BJ (cell line): Measurements from ENCODE around the gene ABCD3. TPM values are rescaled to one million over a fixed set of nuclear protein-coding genes. Genes with fewer than 3 reads are reported as not detected.
A peak's percentile ranks its signal among the peaks of the same experiment; 100 is the strongest.

Experiments used
- CTCF ChIA-PET: fragments of 350-600 bp; formaldehyde crosslinking; extraction: SDS; loops from one replicate; lab custom pipeline; 2021; ENCODE audit warnings: antibody characterized with exemption, inconsistent platforms; lab: Yijun Ruan, JAX
- POLR2A ChIA-PET: fragments of 300-600 bp; sonication (Branson Sonifier 250); formaldehyde crosslinking; extraction: SDS; loops from one replicate; lab custom pipeline; 2021; ENCODE audit warnings: antibody characterized with exemption; lab: Charles Lee
- DNase-seq: peaks from one replicate; pipeline ENCODE4 v3.0.0-alpha.2; 2011; ENCODE audit warnings: low read depth
- H3K27me3 ChIP-seq: 2 replicates; pipeline ENCODE4 v1.6.0; 2011; ENCODE audit warnings: low read length; ENCODE audit not compliant: control insufficient read depth, insufficient read depth
- H3K36me3 ChIP-seq: 2 replicates; pipeline ENCODE4 v1.5.1; 2011; ENCODE audit warnings: low read length; ENCODE audit not compliant: control insufficient read depth, insufficient read depth
- H3K4me3 ChIP-seq: 2 replicates; pipeline ENCODE4 v1.5.1; 2011; ENCODE audit warnings: low read depth, mild to moderate bottlenecking, control low read depth, low read length
- polyA plus RNA-seq: library from polyadenylated mRNA; depleted of rRNA; stranded (reverse); fragments of >200 nt; gene quantifications from 2 replicates; pipeline ENCODE4 v1.2.3, GENCODE V29; 2011
- TF ChIP-seq, protein P1 (sequence below): IDR thresholded peaks from 2 replicates; pipeline ENCODE4 v1.5.1; 2011; ENCODE audit warnings: low read depth, mild to moderate bottlenecking, control low read depth, inconsistent platforms, low read length, moderate library complexity; ENCODE audit not compliant: insufficient read depth

The ABCD3 gene
- polyA plus RNA-seq, 1 experiment: 7.3 TPM

DNA sequence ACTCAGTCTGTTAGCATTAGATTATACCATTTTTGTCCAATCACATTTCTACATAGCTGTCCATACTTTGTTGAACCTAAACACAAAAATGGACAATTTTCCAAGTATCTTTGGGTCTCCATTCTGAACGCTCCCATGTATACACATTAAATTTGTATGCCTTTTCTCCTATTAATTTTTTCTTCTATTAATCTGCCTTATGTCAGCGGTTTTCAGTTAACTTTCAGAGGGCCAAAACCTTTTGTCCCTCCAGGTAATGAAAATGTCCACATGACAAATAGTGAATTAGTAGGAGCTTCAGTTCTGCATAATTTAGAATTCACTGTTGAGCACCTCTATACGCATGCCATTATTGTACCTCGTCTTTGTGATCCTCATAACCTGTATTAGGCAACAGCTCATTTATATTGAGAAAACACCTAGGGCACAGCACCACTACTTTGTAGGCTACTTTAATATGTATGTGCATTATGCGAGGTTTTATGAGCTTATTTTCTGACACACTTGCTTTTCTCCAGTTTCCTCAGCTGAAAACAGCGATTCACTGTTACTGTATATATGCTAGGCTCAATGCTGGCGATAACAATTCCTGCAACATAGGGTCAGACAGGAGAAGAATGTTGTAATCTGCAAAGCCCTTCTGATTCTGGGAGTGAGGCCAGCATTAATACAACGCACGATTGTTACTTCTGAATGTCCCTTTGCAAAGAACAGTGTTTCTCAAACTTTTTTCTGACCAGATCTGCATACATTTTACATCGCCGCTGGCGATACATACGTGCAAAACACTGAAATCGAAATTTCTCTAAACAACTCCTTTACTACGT lies 1.1 kb upstream of the ABCD3 start:
- TF ChIP-seq, protein P1, sequence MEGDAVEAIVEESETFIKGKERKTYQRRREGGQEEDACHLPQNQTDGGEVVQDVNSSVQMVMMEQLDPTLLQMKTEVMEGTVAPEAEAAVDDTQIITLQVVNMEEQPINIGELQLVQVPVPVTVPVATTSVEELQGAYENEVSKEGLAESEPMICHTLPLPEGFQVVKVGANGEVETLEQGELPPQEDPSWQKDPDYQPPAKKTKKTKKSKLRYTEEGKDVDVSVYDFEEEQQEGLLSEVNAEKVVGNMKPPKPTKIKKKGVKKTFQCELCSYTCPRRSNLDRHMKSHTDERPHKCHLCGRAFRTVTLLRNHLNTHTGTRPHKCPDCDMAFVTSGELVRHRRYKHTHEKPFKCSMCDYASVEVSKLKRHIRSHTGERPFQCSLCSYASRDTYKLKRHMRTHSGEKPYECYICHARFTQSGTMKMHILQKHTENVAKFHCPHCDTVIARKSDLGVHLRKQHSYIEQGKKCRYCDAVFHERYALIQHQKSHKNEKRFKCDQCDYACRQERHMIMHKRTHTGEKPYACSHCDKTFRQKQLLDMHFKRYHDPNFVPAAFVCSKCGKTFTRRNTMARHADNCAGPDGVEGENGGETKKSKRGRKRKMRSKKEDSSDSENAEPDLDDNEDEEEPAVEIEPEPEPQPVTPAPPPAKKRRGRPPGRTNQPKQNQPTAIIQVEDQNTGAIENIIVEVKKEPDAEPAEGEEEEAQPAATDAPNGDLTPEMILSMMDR: no peak
- peak; percentile 23 for DNase-seq
- H3K36me3 ChIP-seq: no peaks in the 10 kb centered on the region
- CTCF ChIA-PET: interaction anchor here (1.4 to 1.8 kb wide), 3 partner anchors 20 to 82 kb away, joined by 3 to 4 read pairs (median 3); no protein-coding TSS in a partner anchor
- peaks cover 4% of the 10 kb centered on the region; the same call in 1 of the 2 replicates for H3K27me3 ChIP-seq
- peak overlapping the region; percentile 44 for H3K4me3 ChIP-seq
- POLR2A ChIA-PET: interaction anchor here (0.6 kb wide), 1 partner anchor 472 kb away, joined by 3 read pairs; no protein-coding TSS in a partner anchor

DNA sequence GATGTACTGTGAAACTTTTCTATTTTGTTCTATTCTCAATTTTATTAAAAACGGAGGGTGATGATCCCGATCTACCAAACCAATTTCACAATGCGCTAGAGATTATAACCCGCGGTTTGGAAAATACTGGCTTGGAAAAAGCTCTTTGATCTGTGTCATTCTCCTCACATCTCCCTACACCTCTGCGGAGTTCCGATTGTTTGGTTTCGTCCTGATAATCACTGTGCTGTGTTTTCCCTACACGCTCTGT lies 536 bp upstream of the ABCD3 start:
- TF ChIP-seq, protein P1: no peak
- ChIA-PET CTCF (interaction anchor here (1.4 to 1.8 kb wide), 3 partner anchors 21 to 82 kb away, joined by 3 to 4 read pairs (median 3); no protein-coding TSS in a partner anchor), POLR2A (no interaction called here)

GRCh38 chr1:94418664-94419655 lies 771 bp downstream of the ABCD3 start:
- CTCF ChIA-PET: interaction anchor here (1.4 to 1.8 kb wide), 2 partner anchors 22 to 83 kb away, joined by 3 to 4 read pairs; no protein-coding TSS in a partner anchor
- Histone ChIP-seq H3K4me3 (peak overlapping the region; percentile 94), H3K27me3 (0 out of 2 replicates have a peak, but pooled peaks cover 2% of the 10 kb centered on the region), H3K36me3 (no peaks in the 10 kb centered on the region)
- no peak for DNase-seq
- POLR2A ChIA-PET: no interaction called here
- TF ChIP-seq, protein P1: no peak

More for the DNA sequence above, 536 bp upstream of the ABCD3 start:
- H3K36me3 ChIP-seq: no peaks in the 10 kb centered on the region
- peak overlapping the region; percentile 44 for H3K4me3 ChIP-seq
- peaks cover 4% of the 10 kb centered on the region; the same call in 1 of the 2 replicates for H3K27me3 ChIP-seq
- DNase-seq: no peak

DNA sequence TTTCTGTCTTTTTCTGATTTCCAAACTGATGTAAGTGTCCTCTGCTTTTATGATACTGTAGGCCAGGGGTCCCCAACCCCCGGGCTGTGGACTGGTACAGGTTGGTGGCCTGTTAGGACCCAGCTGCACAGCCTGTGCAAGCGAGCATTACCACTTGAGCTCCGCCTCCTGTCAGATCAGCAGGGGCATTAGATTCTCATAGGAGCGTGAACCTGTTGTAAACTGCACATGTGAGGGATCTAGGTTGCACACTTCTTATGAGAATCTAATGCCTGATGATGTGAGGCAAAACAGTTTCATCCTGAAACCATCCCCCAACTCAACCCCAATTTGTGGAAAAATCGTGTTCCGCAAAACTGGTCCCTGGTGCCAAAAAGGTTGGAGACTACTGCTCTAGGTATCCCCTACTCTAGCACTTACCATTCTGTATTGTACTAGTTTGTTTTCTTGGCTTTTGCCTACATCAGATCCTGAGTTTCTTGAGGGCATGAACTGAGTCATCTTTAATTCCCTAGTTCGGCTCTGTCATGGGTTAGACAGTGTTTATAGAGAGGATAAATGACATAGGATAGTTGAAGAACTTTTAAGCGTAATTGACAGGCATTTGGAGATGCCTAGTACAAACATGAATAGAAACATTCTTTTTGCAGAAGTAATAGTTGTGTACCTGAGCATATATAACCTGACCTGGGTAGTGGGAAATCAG lies 4.1 kb downstream of the ABCD3 start:
- TF ChIP-seq, protein P1: no peak
- CTCF ChIA-PET: interaction anchor here (1.6 kb wide), 1 partner anchor 41 kb away, joined by 6 read pairs; no protein-coding TSS in a partner anchor
- DNase-seq: no peak

More for the DNA sequence above, 4.1 kb downstream of the ABCD3 start:
- Histone ChIP-seq H3K27me3 (no peaks in the 10 kb centered on the region), H3K4me3 (no peak overlapping the region), H3K36me3 (no peaks in the 10 kb centered on the region)
- POLR2A ChIA-PET: no interaction called here
